Skeletal muscle satellite cell (primary cell): Measurements from ENCODE around the gene MSH4.
"Not testable (repeated sequence)": the region's sequence is repeated elsewhere in the genome, so short reads cannot be mapped to it uniquely, and the experiment has no call there.

ENCODE experiments used
- H3K27me3 ChIP-seq: 2 replicates; pipeline ENCODE4 v1.7.0; 2013; ENCODE audit warnings: low read length; ENCODE audit not compliant: control insufficient read depth, insufficient read depth
- H3K36me3 ChIP-seq: 2 replicates; pipeline ENCODE4 v1.7.0; 2013; ENCODE audit warnings: mild to moderate bottlenecking, control low read depth, low read length; ENCODE audit not compliant: insufficient read depth
- H3K4me1 ChIP-seq: 2 replicates; pipeline ENCODE4 v1.7.0; 2013; ENCODE audit warnings: low read length; ENCODE audit not compliant: control insufficient read depth, insufficient read depth
- H3K4me2 ChIP-seq: 2 replicates; pipeline ENCODE4 v1.7.0; 2013; ENCODE audit warnings: mild to moderate bottlenecking, low read length
- H3K4me3 ChIP-seq: 2 replicates; pipeline ENCODE4 v1.7.0; 2013; ENCODE audit warnings: low read length
- H3K9ac ChIP-seq: 2 replicates; pipeline ENCODE4 v1.7.0; 2013; ENCODE audit warnings: mild to moderate bottlenecking, low read depth, low read length, moderate library complexity
- H3K9me3 ChIP-seq: replicated peaks from 2 replicates; pipeline ENCODE4 v1.7.0; 2013; ENCODE audit warnings: mild to moderate bottlenecking, control low read depth, low read length

The MSH4 gene

DNA sequence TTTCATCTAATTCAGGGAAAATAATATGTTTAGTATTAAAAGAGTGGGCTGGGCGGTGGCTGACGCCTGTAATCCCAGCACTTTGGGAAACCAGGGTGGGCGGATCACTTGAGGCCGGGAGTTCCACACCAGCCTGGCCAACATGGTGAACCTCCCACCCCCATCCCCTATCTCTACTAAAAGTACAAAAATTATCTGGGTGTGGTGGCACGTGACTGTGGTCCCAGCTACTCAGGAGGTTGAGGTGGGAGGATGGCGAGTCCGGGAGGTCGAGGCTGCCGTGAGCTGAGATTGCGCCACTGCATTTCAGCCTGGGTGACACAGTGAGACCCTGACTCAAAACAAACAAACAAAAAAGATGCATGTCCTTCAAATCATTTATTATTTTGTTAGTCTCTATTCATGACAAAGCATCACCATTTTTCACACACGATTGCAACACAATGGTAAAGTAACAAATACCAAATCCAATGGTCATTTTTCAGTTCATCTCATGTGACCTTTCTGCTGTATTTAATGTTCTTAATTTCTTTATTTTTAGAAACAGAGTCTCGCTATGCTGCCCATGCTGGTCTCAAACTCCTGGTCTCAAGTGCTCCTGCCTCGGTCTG, 1.0 kb downstream of the MSH4 start:
- Histone ChIP-seq H3K27me3 (no peaks in the 10 kb centered on the region), H3K4me3 (no peak overlapping the region), H3K4me1 (no peaks in the 10 kb centered on the region), H3K9me3 (no peaks in the 10 kb centered on the region), H3K9ac (no peak overlapping the region), H3K36me3 (peaks cover 52% of the 10 kb centered on the region), H3K4me2 (no peak overlapping the region)

DNA sequence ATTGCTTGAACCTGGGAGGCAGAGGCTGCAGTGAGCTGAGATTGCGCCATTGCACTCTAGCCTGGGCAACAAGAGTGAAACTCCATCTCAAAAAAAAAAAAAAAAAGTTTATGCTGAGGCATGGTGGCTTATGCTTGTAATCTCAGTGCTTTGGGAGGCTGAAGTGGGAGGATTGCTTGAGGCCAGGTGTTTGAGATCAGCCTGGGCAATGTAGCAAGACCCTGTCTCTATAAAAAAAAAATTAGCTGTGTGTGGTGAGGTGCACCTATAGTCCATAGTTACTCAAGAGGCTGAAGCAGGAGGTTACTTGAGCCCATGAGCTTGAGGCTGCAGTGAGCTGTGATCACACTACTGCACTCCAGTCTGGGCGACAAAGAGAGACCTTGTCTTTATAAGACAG, 4.8 kb downstream of the MSH4 start:
- not testable (repeated sequence) for H3K9me3 ChIP-seq, H3K9ac ChIP-seq, H3K4me3 ChIP-seq, H3K4me2 ChIP-seq, H3K27me3 ChIP-seq, H3K4me1 ChIP-seq
- H3K36me3 ChIP-seq: peaks cover 14% of the 10 kb centered on the region

DNA sequence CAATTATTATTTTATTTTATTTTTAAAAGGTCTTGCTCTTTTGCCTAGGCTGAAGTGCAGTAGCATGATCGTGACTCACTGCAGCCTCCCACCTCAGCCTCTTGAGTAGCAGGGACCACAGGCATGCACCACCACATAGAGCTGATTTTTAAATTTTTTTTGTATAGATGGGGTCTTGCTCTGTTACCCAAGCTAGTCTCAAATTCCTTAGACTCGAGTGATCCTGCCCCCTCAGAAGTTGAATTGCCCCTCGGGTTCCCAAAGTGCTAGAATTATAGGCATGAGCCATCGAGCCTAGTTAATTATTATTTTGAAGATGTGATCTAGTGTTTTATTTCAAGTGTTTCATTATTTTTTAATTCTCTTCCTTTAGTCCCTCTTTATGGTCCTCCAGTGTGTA, 12.2 kb downstream of the MSH4 start:
- Histone ChIP-seq H3K4me3 (no peak overlapping the region), H3K9me3 (no peaks in the 10 kb centered on the region), H3K4me2 (no peak overlapping the region), H3K36me3 (no peaks in the 10 kb centered on the region), H3K9ac (no peak overlapping the region), H3K4me1 (peaks cover 11% of the 10 kb centered on the region), H3K27me3 (no peaks in the 10 kb centered on the region)

DNA sequence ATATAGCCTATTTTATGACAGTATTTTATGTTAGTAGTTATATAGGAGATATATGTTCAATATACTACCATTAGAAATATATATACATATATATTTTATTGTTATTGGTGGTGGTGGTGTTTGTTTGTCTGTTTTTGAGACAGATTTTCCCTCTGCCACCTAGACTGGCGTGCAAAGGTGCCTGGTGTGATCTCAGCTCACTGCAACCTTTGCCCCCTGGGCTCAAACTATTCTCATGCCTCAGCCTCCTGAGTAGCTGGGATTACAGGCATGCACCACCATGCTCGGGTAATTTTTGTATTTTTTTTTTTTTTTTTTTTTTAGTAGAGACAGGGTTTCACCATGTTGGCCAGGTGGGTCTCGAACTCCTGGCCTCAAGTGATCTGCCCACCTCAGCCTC, 13.4 kb downstream of the MSH4 start:
- not testable (repeated sequence) for H3K9me3 ChIP-seq, H3K4me2 ChIP-seq, H3K36me3 ChIP-seq, H3K27me3 ChIP-seq, H3K4me3 ChIP-seq, H3K9ac ChIP-seq
- peaks cover 11% of the 10 kb centered on the region for H3K4me1 ChIP-seq

DNA sequence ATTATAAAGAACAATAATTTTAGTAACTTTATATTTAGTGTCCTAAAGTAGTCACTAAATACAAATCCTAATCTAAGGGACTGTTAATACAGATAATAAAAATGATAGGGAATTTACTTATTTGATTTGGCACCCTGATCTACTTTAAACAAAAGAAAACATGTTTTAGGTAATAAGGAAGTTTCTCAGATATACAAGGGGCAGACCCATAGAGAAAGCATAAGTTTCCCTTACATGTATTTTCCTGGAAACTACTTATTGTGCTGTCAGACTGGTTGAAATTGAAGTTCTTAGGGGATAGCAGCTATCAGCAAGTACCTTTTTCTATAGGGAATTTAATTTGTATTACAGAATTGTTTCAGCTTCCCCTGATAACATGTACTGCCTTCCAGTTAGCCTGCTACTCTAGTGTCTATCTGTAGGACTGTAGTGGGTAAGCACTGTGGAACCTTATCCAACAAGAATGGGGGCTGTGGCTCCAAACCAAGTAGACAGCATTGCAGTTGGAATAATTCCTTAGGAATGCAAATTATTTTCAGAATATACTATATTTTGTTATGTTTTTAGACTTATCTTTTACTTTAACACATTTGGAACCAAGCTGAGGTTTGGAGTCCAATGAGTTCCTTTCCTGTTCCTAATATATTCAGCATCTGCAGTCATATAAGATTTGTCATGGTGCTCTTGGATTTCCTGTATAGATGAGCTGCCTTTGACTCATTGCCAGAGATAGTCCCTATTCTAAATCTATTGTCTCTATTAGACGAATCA, 14.7 kb downstream of the MSH4 start:
- H3K4me2 ChIP-seq: no peak overlapping the region
- no peaks in the 10 kb centered on the region for H3K27me3 ChIP-seq
- peaks cover 11% of the 10 kb centered on the region for H3K4me1 ChIP-seq
- no peak overlapping the region for H3K9ac ChIP-seq
- no peaks in the 10 kb centered on the region for H3K36me3 ChIP-seq
- H3K4me3 ChIP-seq: no peak overlapping the region
- H3K9me3 ChIP-seq: no peaks in the 10 kb centered on the region

DNA sequence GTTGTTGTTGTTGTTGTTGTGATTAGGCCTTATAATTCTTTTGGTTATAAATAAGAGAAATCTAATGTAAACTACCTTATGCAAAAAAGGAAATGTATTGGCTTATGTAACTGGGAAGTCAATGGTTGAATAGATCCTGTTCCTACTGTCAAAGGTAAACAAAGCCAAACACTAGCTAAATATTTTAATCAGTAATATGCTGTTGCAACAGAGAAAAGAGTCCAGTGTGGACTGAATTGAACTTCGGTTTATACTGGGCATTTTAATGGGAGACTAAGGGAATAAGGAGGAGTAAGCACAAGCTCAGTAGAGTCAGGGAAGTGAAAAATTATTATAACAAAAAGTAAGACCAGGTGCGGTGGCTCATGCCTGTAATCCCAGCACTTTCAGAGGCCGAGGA, 15.4 kb downstream of the MSH4 start:
- Histone ChIP-seq H3K4me1 (peaks cover 11% of the 10 kb centered on the region), H3K27me3 (no peaks in the 10 kb centered on the region), H3K9me3 (no peaks in the 10 kb centered on the region), H3K36me3 (no peaks in the 10 kb centered on the region), H3K9ac (no peak overlapping the region), H3K4me3 (no peak overlapping the region), H3K4me2 (no peak overlapping the region)

DNA sequence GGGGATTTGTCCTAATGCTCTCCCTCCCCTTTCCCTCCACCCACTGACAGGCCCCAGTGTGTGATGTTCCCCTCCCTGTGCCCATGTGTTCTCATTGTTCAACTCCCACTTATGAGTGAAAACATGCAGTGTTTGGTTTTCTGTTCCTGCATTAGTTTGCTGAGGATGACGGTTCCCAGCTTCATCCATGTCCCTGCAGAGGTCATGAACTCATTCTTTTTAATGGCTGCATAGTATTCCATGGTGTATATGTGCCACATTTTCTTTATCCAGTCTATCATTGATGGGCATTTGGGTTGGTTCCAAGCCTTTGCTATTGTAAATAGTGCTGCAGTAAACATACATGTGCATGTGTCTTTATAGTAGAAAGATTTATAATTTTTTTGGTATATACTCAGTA, 26.9 kb downstream of the MSH4 start:
- H3K27me3 ChIP-seq, H3K4me2 ChIP-seq, H3K4me1 ChIP-seq, H3K4me3 ChIP-seq, H3K9ac ChIP-seq, H3K36me3 ChIP-seq, H3K9me3 ChIP-seq: not testable (repeated sequence)

DNA sequence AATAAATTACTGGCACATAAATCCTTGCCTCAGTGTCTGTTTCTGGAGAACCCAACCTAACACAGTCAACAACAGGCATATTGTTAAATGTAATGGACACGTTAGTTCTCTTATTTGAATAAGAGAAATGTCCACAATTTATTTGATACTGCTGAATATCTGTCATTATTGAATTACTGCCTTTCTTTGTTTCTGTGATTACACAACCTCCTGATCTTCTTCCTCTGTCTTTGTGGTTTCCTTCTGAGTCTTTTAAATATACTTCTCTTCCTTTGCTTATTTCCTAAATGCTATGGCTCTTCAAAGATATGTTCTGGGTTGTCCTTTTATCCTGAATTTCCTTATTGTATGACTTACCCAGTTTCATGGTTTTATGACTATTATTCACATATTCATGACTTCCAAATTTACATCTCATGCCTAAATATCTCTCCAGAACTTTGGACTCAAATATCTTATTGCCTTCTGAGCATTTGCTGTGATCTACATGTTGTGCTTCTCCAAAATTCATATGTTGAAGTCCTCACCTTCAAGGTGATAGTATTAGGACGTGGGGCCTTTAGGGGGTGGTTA, 39.9 kb downstream of the MSH4 start:
- Histone ChIP-seq H3K4me3 (no peak overlapping the region), H3K4me2 (no peak overlapping the region), H3K9me3 (no peaks in the 10 kb centered on the region), H3K36me3 (no peaks in the 10 kb centered on the region), H3K9ac (no peak overlapping the region), H3K4me1 (no peaks in the 10 kb centered on the region), H3K27me3 (no peaks in the 10 kb centered on the region)

DNA sequence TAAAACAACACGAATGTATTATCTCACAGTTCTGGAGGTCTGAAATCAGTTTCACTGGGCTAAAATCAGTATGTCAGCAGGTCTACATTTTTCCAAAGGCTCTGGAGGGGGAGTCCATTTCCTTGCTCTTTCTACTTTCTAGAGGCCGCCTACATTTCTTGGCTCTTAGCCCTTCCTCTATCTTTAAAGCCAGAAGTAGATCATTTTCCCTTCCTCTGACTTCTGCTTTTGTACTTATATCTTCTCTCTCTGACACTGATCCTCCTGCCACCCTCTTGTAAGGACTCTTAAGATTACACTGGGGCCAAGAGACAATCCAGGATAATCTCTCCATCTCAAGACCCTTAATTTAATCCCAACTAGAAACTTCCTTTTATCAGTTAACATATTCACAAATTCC, 41.4 kb downstream of the MSH4 start:
- Histone ChIP-seq H3K4me1 (no peaks in the 10 kb centered on the region), H3K9me3 (no peaks in the 10 kb centered on the region), H3K36me3 (no peaks in the 10 kb centered on the region), H3K4me3 (no peak overlapping the region), H3K27me3 (no peaks in the 10 kb centered on the region), H3K9ac (no peak overlapping the region), H3K4me2 (no peak overlapping the region)

DNA sequence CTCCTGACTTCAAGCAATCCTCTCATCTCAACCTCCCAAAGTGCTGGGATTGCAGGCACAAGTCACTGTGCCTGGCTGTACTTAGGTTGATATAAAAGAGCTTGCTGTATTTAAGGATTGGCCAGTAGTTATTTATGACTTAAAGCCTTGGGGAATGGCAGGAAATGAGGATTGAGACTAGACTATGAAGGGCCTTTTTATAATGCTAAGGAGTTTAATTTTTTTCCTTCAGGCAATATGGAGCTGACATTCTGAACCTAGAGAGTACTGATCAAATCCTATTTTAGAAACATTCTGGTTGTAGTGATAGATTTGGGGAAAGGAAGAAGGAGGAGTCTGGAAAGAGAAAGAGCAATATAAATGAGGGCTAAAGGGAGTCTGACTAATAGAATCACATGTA, 44.7 kb downstream of the MSH4 start:
- no peak overlapping the region for H3K9ac ChIP-seq
- H3K36me3 ChIP-seq: no peaks in the 10 kb centered on the region
- H3K9me3 ChIP-seq: no peaks in the 10 kb centered on the region
- H3K4me3 ChIP-seq: no peak overlapping the region
- no peak overlapping the region for H3K4me2 ChIP-seq
- H3K4me1 ChIP-seq: no peaks in the 10 kb centered on the region
- no peaks in the 10 kb centered on the region for H3K27me3 ChIP-seq

DNA sequence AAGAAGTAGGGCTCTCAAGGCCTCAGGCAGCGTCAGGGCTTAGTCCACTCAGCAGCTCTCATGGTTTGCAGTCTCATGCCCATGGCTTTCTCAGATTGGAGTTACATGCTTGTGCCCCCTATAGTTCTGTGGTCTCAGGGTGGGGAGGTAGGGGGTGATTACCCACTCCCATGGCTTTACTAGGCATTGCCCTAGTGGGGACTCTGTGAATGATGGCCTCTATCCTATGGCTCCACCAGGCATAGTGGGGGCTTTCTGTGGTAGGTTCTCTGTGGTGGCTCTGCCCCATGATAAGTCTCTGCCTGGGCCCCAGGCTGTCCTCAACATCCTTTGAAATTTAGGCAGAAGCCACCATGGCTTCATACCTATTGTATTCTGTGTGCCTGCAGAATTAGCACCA, 48.9 kb downstream of the MSH4 start:
- Histone ChIP-seq H3K4me3 (no peak overlapping the region), H3K4me1 (no peaks in the 10 kb centered on the region), H3K36me3 (no peaks in the 10 kb centered on the region), H3K27me3 (no peaks in the 10 kb centered on the region), H3K4me2 (no peak overlapping the region), H3K9ac (no peak overlapping the region), H3K9me3 (no peaks in the 10 kb centered on the region)

DNA sequence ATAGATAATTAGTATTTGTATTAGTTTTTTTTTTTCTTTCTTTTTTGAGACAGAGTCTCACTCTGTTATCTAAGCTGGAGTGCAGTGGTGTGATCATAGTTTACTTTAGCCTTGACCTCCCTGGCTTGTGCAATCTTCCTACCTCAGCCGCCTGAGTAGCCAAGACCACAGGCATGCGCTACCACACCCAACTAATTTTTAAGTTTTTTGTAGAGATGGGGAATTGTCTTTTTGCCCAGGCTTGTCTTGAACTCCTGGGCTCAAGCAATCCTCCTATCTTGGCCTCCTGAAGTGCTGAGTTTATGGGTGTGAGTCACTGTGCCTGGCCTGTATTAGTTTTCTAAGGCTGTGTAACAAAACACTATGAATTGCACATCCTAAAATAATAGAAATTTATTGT, 58.3 kb downstream of the MSH4 start:
- no peaks in the 10 kb centered on the region for H3K36me3 ChIP-seq
- H3K9me3 ChIP-seq: no peaks in the 10 kb centered on the region
- H3K4me2 ChIP-seq: no peak overlapping the region

More for the DNA sequence above, 58.3 kb downstream of the MSH4 start:
- no peaks in the 10 kb centered on the region for H3K27me3 ChIP-seq
- no peaks in the 10 kb centered on the region for H3K4me1 ChIP-seq
- no peak overlapping the region for H3K9ac ChIP-seq
- H3K4me3 ChIP-seq: no peak overlapping the region
